Fibroblast of mammary gland (primary cell): Measurements from ENCODE around the gene RBMS3.

Source experiments
- DNase-seq: peaks from one replicate; pipeline ENCODE4 v3.0.0-alpha.2; 2010; ENCODE audit warnings: low read depth
- H3K4me3 ChIP-seq: 2 replicates; pipeline ENCODE4 v1.5.1; 2011; ENCODE audit warnings: low read depth, mild to moderate bottlenecking, low read length, moderate library complexity; ENCODE audit not compliant: control insufficient read depth
- CTCF ChIP-seq: conservative IDR thresholded peaks from 2 replicates; pipeline ENCODE4 v1.5.1; 2011; ENCODE audit warnings: low read depth, low read length, inconsistent platforms; ENCODE audit not compliant: control insufficient read depth, insufficient read depth

The RBMS3 gene

GRCh38 chr3:29261119-29261518 is 19.8 kb upstream of the RBMS3 start:
- DNase-seq, result no peak
- no peak for TF ChIP-seq CTCF
- no peak overlapping the region for H3K4me3 ChIP-seq

DNA sequence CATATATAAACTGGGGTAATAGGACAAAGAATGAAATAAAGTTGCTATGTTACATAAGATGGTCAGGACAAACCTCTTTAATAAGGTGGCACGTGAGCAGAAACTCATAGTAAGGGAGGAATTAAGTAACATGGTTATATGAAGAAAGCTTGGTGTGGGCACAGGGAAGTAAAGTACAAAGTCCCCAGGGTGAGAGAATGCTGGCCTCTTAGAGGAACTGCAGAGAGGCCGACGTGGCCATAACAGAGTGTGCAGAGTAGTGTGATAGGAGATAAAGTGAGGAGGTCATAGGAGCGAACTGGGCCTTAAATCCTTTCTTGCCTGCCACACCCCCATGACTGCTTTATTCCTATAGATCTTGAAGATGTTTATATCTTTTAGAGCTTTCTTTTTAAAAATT is 17.4 kb upstream of the RBMS3 start:
- H3K4me3 ChIP-seq, result no peak overlapping the region
- DNase-seq, result no peak
- TF ChIP-seq CTCF, result no peak

DNA sequence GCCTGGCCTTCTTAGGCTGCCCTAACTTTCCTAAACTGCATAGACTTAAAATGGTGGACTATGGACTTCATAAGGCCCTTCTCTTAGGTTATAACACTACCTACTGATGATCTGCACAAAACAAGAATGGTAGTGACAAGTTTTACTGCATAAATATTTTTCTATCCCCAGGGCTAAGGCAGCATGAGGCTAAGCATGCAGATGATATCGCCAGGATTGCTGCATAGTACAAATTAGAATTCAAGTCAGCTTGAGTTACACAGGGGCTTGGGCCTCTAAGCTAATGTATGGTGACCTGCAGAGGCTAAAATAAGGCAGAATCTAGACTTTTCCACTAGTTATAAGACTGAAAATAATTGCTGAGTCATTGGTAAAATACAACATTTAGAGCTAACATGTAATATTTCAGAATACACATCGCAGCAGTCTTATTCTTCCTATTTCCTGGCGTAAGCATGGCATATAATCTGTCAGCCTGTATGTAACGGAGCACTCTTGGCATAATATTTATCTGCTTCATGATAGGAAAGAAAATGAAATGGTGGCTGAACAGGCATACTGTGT is 15.3 kb upstream of the RBMS3 start:
- TF ChIP-seq CTCF, result no peak
- H3K4me3 ChIP-seq, result no peak overlapping the region
- no peak for DNase-seq

- no peak for TF ChIP-seq CTCF
- no peak overlapping the region for H3K4me3 ChIP-seq
- DNase-seq, result no peak
Observed at GRCh38 chr3:29267226-29267625, 13.6 kb upstream of the RBMS3 start.

- DNase-seq, result no peak
- no peak overlapping the region for H3K4me3 ChIP-seq
- TF ChIP-seq CTCF, result no peak
Observed at GRCh38 chr3:29268651-29269050, 12.2 kb upstream of the RBMS3 start.

GRCh38 chr3:29270752-29271151 is 10.1 kb upstream of the RBMS3 start:
- no peak overlapping the region for H3K4me3 ChIP-seq
- DNase-seq, result no peak
- TF ChIP-seq CTCF, result no peak

DNA sequence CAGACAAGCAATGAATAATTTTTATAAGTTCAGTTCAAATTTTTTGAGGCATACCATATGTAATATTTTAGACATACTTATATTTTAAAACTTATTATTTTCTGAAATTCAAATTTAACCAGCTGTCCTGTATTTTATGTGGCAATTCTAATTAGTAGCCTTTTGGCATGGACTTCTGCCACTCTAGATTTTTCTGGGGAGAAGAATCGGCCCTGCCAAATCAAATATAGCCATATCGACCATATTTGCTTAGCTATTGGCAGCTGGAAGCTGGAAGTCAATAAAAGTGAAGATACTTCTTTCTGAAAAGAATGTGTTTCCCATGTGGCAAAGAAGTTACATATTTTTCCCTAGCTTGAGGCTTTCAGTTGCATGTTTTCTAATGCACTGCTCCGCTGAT is 9.4 kb upstream of the RBMS3 start:
- no peak for DNase-seq
- no peak overlapping the region for H3K4me3 ChIP-seq
- TF ChIP-seq CTCF, result no peak
